ENCODE results near the gene SERTAD1.
"Not testable (repeated sequence)": the region's sequence is repeated elsewhere in the genome, so short reads cannot be mapped to it uniquely, and the experiment has no call there.

The SERTAD1 gene

GRCh38 chr19:40450664-40451063 is 24.9 kb upstream of the SERTAD1 start:
- no peak for DNase-seq

- no peak for DNase-seq
Observed at GRCh38 chr19:40449506-40449905, 23.7 kb upstream of the SERTAD1 start.

GRCh38 chr19:40446263-40446784 is 20.5 kb upstream of the SERTAD1 start:
- DNase-seq: no peak

- no peak for DNase-seq
Observed at GRCh38 chr19:40445780-40446262, 20.0 kb upstream of the SERTAD1 start.

DNA sequence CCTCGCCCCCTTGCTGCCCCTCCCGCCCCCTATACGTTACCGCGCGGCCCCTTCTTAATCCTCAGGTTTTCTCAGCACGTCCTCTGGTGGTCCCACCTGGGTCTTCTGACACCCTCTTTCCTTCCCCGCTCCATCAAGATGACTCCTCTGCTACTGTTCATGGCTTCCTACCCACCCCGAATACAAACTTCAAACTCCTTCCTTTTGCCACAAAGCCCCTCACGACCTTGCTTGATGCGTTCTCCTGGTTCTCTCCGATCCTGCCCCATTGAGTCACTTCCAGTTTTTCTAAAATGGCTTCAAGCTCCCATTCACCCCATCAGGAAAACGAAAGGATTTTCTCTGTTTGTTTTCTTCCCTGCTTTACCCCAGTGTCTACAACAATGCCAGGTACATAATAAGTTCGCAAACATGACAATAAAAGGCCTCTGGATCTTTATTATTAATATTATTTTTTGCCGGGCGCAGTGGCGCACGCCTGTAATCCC is 19.1 kb upstream of the SERTAD1 start:
- DNase-seq: no peak

DNA sequence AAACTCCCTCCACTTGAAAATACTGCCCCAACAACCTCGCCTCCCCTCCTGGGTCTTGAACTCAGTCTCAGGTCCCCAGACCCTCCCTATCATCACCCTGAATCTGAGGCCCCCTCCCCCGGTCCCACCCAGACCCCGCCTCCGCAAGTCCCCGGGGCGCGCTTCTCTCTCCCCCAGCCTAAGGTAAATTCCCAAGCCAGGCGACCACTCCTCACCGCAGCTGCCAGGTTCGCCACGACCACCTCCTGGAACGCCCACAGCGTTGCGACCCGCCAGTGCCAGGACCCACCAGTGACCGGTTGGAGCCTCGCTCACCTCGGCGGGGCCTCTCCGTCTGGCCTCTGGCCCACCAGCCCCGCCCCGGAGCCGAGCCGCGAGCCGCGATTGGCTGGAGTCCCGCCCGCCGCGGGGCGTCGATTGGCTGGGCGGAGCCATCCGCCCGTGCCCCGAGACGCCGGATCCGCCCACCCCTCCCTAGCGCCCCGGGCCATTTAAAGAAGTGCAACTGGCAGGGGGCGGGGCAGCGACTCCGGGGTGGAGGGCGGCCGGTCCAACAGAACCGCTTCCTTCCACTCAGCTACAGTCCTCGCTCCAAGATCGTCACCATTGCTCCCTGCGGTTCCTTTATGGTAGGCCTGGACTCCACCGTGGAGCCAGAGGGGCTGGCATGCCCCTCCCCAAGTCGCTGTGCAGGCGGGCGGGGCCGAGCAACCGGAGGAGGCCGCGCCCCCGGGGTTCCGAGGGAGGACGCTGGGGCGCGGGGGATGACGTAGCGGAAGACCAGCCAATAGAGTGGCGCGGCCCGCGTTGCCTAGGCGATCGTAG is 18.4 kb upstream of the SERTAD1 start, which contains the start of gene SERTAD3:
TSS of gene SERTAD3 (minus strand) at position 336 of the 825 bp plus-strand sequence. CDS start 2,255 bp downstream, outside the sequence.
- peak; percentile 97 to 98 for DNase-seq

- DNase-seq: peak; percentile 99
Observed at GRCh38 chr19:40443131-40443999, 17.6 kb upstream of the SERTAD1 start.

- peak in 1 of 2 donors; percentile 28 for DNase-seq
Observed at GRCh38 chr19:40442328-40443130, 16.7 kb upstream of the SERTAD1 start.

DNA sequence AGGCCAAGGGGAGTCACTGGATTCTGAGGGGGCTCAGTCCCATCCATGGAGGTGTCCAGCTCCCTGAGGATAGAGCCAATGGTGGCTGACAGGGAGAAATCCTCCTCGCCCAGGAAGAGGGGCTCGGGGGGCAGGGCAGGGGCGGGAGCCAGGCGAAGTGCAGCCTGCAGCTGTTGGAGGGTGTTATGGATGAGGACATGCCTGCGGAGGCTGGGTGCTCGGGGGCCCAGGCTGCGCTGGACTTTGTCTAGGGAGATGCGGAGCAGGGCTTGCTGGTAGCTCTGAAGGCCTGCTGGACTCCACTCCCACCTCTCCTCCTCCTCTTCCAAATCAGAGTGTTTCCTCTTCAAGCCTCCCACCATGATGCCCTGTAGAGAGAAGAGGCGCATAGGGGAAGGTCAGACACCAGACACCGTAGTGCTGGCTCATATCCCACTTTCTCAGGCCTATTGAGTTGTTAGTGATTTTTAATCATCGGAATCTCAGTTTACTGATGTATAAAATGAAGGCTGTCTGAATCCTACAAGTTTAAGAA is 16.0 kb upstream of the SERTAD1 start:
- DNase-seq: no peak

GRCh38 chr19:40438284-40438683 is 12.5 kb upstream of the SERTAD1 start:
- no peak for DNase-seq

- DNase-seq: peak; percentile 57 to 60
Observed at GRCh38 chr19:40433391-40434216, 7.8 kb upstream of the SERTAD1 start.

DNA sequence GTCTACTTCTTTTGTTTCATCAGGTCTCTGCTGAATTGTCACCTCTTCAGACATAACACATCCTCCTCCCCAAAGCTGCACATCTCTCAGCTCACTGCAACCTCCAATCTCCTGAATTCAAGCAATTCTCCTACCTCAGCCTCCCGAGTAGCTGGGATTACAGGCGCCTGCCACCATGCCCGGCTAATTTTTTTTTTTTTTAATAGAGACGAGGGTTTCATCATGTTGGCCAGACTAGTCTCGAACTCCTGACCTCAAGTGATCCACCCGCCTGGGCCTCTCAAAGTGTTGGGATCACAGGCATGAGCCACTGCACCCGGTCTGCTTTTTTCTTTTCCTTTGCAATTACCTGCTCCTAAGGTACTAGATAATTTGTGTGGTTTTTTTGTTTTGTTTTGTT is 7.0 kb upstream of the SERTAD1 start:
- DNase-seq: not testable (repeated sequence)

DNA sequence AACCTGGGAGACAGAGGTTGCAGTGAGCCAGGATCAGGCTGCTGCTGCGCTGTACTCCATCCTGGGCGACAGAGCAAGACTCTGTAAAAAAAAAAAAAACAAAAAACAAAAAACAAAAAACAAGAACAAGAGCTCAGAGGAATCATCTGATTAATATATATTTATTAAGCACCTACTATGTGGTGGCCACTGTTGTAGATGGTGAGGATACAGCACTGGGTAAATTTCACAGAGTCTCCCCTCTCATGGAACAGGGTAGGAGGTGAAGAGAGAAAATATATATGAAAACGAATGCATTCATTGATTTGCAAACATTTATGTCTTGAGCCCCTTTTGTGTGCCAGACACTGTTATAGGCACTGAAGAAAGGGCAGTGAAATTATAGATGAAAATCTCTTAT is 5.9 kb upstream of the SERTAD1 start:
- no peak for DNase-seq

- DNase-seq: not testable (repeated sequence)
Observed at GRCh38 chr19:40430242-40430641, 4.5 kb upstream of the SERTAD1 start.

- DNase-seq: not testable (repeated sequence)
Observed at GRCh38 chr19:40428197-40428596, 2.4 kb upstream of the SERTAD1 start.

- peak; percentile 19 to 35 for DNase-seq
Observed at GRCh38 chr19:40424637-40425449, 949 bp downstream of the SERTAD1 start.

DNA sequence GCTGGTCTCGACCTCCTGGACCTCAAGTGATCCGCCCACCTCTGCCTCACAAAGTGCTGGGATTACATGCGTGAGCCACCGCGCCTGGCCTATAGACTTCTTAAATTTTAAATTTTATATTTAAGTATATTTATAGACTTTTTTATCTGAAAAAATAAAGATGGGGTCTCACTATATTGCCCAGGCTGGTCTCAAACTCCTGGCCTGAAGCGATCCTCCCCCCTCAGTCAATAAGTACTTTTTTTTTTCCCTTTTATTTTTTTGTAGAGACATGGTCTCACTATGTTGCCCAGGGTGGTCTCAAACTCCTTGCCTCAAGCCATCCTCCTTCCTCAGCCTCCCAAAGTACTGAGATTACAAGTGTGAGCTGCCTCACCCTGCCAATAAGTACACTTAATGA is 1.9 kb downstream of the SERTAD1 start:
- DNase-seq: no peak

- DNase-seq: no peak
Observed at GRCh38 chr19:40422748-40423566, 2.8 kb downstream of the SERTAD1 start.

Data from stimulated activated CD4-positive, alpha-beta T cell treated with anti-CD3 and anti-CD28 coated beads, Interleukin-2, amount 100 ng/mL, for 24 hours (primary cell).